IMR-90 (cell line): ENCODE results near the gene USH2A. TPM values are rescaled to one million over a fixed set of nuclear protein-coding genes. Genes with fewer than 3 reads are reported as not detected.
A peak's percentile ranks its signal among the peaks of the same experiment; 100 is the strongest.

Experiments
- ATAC-seq: fragments of 200-7000 bp; cut with Tn5 transposase; 2 replicates; pipeline ENCODE4 v1.9.1; 2020; ENCODE audit warnings: low read depth, mild to moderate bottlenecking, moderate library complexity
- BruUV-seq: library from RNA; stranded (reverse); fragments of 400-500 nt; replicated peaks from 2 replicates; lab custom pipeline; 2021; lab: Mats Ljungman, UMichigan
- CTCF ChIA-PET: fragments of 300-600 bp; formaldehyde crosslinking; extraction: SDS; loops from one replicate; lab custom pipeline; 2021; ENCODE audit warnings: antibody characterized with exemption; lab: Yijun Ruan, JAX
- POLR2A ChIA-PET: fragments of 300-600 bp; sonication (Branson Sonifier 250); formaldehyde crosslinking; loops from one replicate; lab custom pipeline; 2022; ENCODE audit warnings: antibody characterized with exemption; ENCODE audit not compliant: unreplicated experiment; lab: Charles Lee
- DNase-seq: peaks from one replicate; pipeline ENCODE4 v3.0.0; 2013
- H2AFZ ChIP-seq: replicated peaks from 2 replicates; pipeline ENCODE3; 2013; ENCODE audit warnings: low read length, mild to moderate bottlenecking; ENCODE audit not compliant: poor library complexity
- H2AK5ac ChIP-seq: 2 replicates; pipeline ENCODE4 v1.6.1; 2013; ENCODE audit warnings: low read depth, low read length, inconsistent platforms
- H2AK9ac ChIP-seq: replicated peaks from 2 replicates; pipeline ENCODE3; 2013; ENCODE audit warnings: mild to moderate bottlenecking, low read depth, low read length, moderate library complexity; ENCODE audit not compliant: poor library complexity
- H2BK120ac ChIP-seq: 2 replicates; pipeline ENCODE4 v1.6.1; 2013; ENCODE audit warnings: low read depth, low read length, inconsistent platforms
- H2BK15ac ChIP-seq: 3 replicates; pipeline ENCODE4 v1.6.1; 2013; ENCODE audit warnings: low read depth, low read length, inconsistent platforms
- H2BK20ac ChIP-seq: 2 replicates; pipeline ENCODE4 v1.6.1; 2013; ENCODE audit warnings: low read depth, mild to moderate bottlenecking, inconsistent platforms, low read length, moderate library complexity
- H2BK5ac ChIP-seq: 2 replicates; pipeline ENCODE4 v1.6.1; 2013; ENCODE audit warnings: mild to moderate bottlenecking, low read depth, low read length, inconsistent platforms; ENCODE audit not compliant: poor library complexity, severe bottlenecking
- H3K14ac ChIP-seq: replicated peaks from 2 replicates; pipeline ENCODE4 v1.6.1; 2013; ENCODE audit warnings: low read depth, low read length, inconsistent platforms
- H3K18ac ChIP-seq: 2 replicates; pipeline ENCODE4 v1.6.1; 2013; ENCODE audit warnings: low read depth, low read length, control low read depth
- H3K23ac ChIP-seq: 2 replicates; pipeline ENCODE4 v1.6.1; 2013; ENCODE audit warnings: low read depth, low read length, inconsistent platforms
- H3K27ac ChIP-seq: 2 replicates; pipeline ENCODE4 v1.5.1; 2013; ENCODE audit warnings: mild to moderate bottlenecking, control low read depth, low read length; ENCODE audit not compliant: insufficient read depth
- H3K27me3 ChIP-seq: 2 replicates; pipeline ENCODE4 v1.6.1; 2013; ENCODE audit warnings: low read length; ENCODE audit not compliant: control insufficient read depth, insufficient read depth
- H3K36me3 ChIP-seq: 2 replicates; pipeline ENCODE4 v1.6.1; 2013; ENCODE audit warnings: low read length, mixed read lengths; ENCODE audit not compliant: control insufficient read depth, insufficient read depth
- H3K4ac ChIP-seq: 2 replicates; pipeline ENCODE4 v1.6.1; 2013; ENCODE audit warnings: low read depth, low read length, inconsistent platforms
- H3K4me1 ChIP-seq: 2 replicates; pipeline ENCODE4 v1.6.1; 2013; ENCODE audit warnings: low read length, mixed read lengths; ENCODE audit not compliant: control insufficient read depth, insufficient read depth
- H3K4me2 ChIP-seq: 2 replicates; pipeline ENCODE4 v1.6.1; 2013; ENCODE audit warnings: low read depth, mild to moderate bottlenecking, control low read depth, low read length, moderate library complexity
- H3K4me3 ChIP-seq: 2 replicates; pipeline ENCODE4 v1.5.1; 2013; ENCODE audit warnings: low read depth, mild to moderate bottlenecking, control low read depth, low read length, moderate library complexity; ENCODE audit not compliant: insufficient read depth
- H3K56ac ChIP-seq: 2 replicates; pipeline ENCODE4 v1.6.1; 2013; ENCODE audit warnings: low read length, inconsistent platforms; ENCODE audit not compliant: insufficient read depth; ENCODE audit errors: extremely low read depth
- H3K79me1 ChIP-seq, 2 experiments: 2 replicates each; pipeline ENCODE4 v1.6.1; 2013; ENCODE audit warnings: low read length in 2 of 2, inconsistent platforms in 1 of 2, low read depth in 1 of 2
- H3K9ac ChIP-seq: 2 replicates; pipeline ENCODE4 v1.6.1; 2013; ENCODE audit warnings: low read depth, low read length, control low read depth
- H3K9me1 ChIP-seq: 2 replicates; pipeline ENCODE4 v1.6.1; 2013; ENCODE audit warnings: low read length, inconsistent platforms; ENCODE audit not compliant: insufficient read depth
- H3K9me3 ChIP-seq: 2 replicates; pipeline ENCODE4 v1.6.1; 2013; ENCODE audit warnings: low read length; ENCODE audit not compliant: control insufficient read depth, insufficient read depth
- H4K20me1 ChIP-seq: 2 replicates; pipeline ENCODE4 v1.6.1; 2013; ENCODE audit warnings: low read length, inconsistent platforms; ENCODE audit not compliant: insufficient read depth
- H4K5ac ChIP-seq: 2 replicates; pipeline ENCODE4 v1.6.1; 2013; ENCODE audit warnings: mild to moderate bottlenecking, low read depth, low read length, control low read depth
- H4K8ac ChIP-seq, 2 experiments: 2 replicates each; pipeline ENCODE4 v1.6.1; 2013; ENCODE audit warnings: low read depth in 2 of 2, low read length in 2 of 2, control low read depth in 1 of 2, inconsistent platforms in 1 of 2
- H4K91ac ChIP-seq: 2 replicates; pipeline ENCODE4 v1.6.1; 2013; ENCODE audit warnings: low read depth, low read length, inconsistent platforms; ENCODE audit not compliant: insufficient read depth
- CEBPB ChIP-seq: IDR thresholded peaks from 2 replicates; pipeline ENCODE4 v1.6.1; 2012; ENCODE audit warnings: low read depth, low read length, improper control_type of control experiment
- CHD1 ChIP-seq: IDR thresholded peaks from 2 replicates; pipeline ENCODE4 v1.6.1; 2012; ENCODE audit warnings: low read depth, low read length, improper control_type of control experiment
- FOS ChIP-seq: fragments of 150-350 bp; IDR thresholded peaks from 2 replicates; pipeline ENCODE4 v1.6.1; 2016; ENCODE audit warnings: low read depth, low read length
- dilution Hi-C: fragments of 300-500 bp; cut with HindIII; formaldehyde crosslinking; loops from one replicate; pipeline ENCODE4 v1.14.3; 2018; ENCODE audit warnings: low sequenced_read_pairs; ENCODE audit not compliant: unreplicated experiment
- in situ Hi-C: fragments of 300-500 bp; cut with MboI; formaldehyde crosslinking; loops from 3 replicates; pipeline ENCODE4 v1.14.3; 2019; ENCODE audit warnings: low sequenced_read_pairs, inconsistent platforms, mixed read lengths
- intact Hi-C: fragments of 100-400 bp; cut with micrococcal nuclease; formaldehyde crosslinking; loops from 2 replicates; pipeline ENCODE4 v1.10.0; 2022
- polyA plus RNA-seq, 3 experiments: library from polyadenylated mRNA; depleted of rRNA; stranded (reverse); fragments of >200 nt; gene quantifications; 2 replicates each; pipeline ENCODE4 v1.2.3, GENCODE V29; 2012; ENCODE audit warnings: low replicate concordance in 1 of 3
- total RNA-seq: library from RNA; depleted of rRNA; stranded (reverse); fragments of >200 nt; gene quantifications from 2 replicates; pipeline ENCODE4 v1.2.3, GENCODE V29; 2012

The USH2A gene
- total and polyA plus RNA-seq, 2 of the 4 experiments (the other 2 are of a cell fraction): under 0.01 to 0.02 TPM

GRCh38 chr1:216064643-216065042 lies 358.6 kb downstream of the USH2A start:
- Histone ChIP-seq H3K4ac (no peak overlapping the region), H2BK5ac (no peak overlapping the region), H2BK15ac (no peak overlapping the region), H3K27me3 (no peaks in the 10 kb centered on the region), H3K18ac (no peak overlapping the region; the same call in 1 of the 2 replicates), H3K9ac (no peak overlapping the region), H3K4me1 (no peaks in the 10 kb centered on the region), H3K23ac (no peak overlapping the region), H3K36me3 (no peaks in the 10 kb centered on the region), H2AK5ac (no peak overlapping the region), H4K8ac (no peak overlapping the region), H2AK9ac (no peak overlapping the region), H4K20me1 (no peaks in the 10 kb centered on the region), H2BK20ac (no peak overlapping the region), H3K4me3 (no peak overlapping the region), H3K56ac (no peak overlapping the region), H3K9me1 (no peaks in the 10 kb centered on the region), H3K9me3 (no peaks in the 10 kb centered on the region), H3K4me2 (no peak overlapping the region), H3K79me1 (no peaks in the 10 kb centered on the region), H4K91ac (no peak overlapping the region), H2AFZ (no peak overlapping the region), H3K14ac (no peak overlapping the region), H2BK120ac (no peak overlapping the region), H4K5ac (no peak overlapping the region), H3K27ac (no peak overlapping the region)
- peak; percentile 82 for TF ChIP-seq CEBPB
- no peak for TF ChIP-seq CHD1
- TF ChIP-seq FOS: 0 out of 2 replicates have a peak, but pooled peaks have one; percentile 17
- intact Hi-C loops (no loop called here), in situ Hi-C loops (no loop called here), dilution Hi-C loops (no loop called here)
- no TSS peak for BruUV-seq
- DNase-seq: peak; percentile 66
- ATAC-seq: peak; percentile 49; the same call in 1 of the 2 replicates
- POLR2A ChIA-PET: no interaction called here
- CTCF ChIA-PET: no interaction called here
